Neural cell (in vitro differentiated cells): ENCODE data around the gene VARS1. TPM values are rescaled to one million over a fixed set of nuclear protein-coding genes. Genes with fewer than 3 reads are reported as not detected.

ENCODE experiments used
- H2AFZ ChIP-seq: fragments of 200-600, 300-800 bp; sonication (generic), shearing (Covaris generic); 2 replicates; pipeline ENCODE4 v1.6.0; 2014; ENCODE audit warnings: low read depth, mild to moderate bottlenecking, antibody characterized with exemption, low read length, moderate library complexity
- H3F3A ChIP-seq: fragments of 200-600 bp; shearing (Covaris generic); 2 replicates; pipeline ENCODE4 v1.6.1; 2016; ENCODE audit warnings: mild to moderate bottlenecking, moderate library complexity, mixed read lengths, antibody characterized with exemption, low read length; ENCODE audit not compliant: insufficient read depth, poor library complexity, severe bottlenecking
- H3K27ac ChIP-seq: fragments of 200-600, 300-800 bp; sonication (generic), shearing (Covaris generic); 2 replicates; pipeline ENCODE4 v1.5.1; 2014; ENCODE audit warnings: mild to moderate bottlenecking, low read length, moderate library complexity
- H3K27me3 ChIP-seq: fragments of 300-800, 200-600 bp; sonication (generic), shearing (Covaris generic); 2 replicates; pipeline ENCODE4 v1.6.0; 2014; ENCODE audit warnings: mild to moderate bottlenecking, low read depth, low read length, moderate library complexity; ENCODE audit not compliant: insufficient read depth
- H3K36me3 ChIP-seq: fragments of 300-800, 200-600 bp; sonication (generic), shearing (Covaris generic); 2 replicates; pipeline ENCODE4 v1.5.1; 2014; ENCODE audit warnings: mild to moderate bottlenecking, antibody characterized with exemption, low read length, moderate library complexity; ENCODE audit not compliant: insufficient read depth
- H3K4me2 ChIP-seq: fragments of 300-800, 200-600 bp; sonication (generic), shearing (Covaris generic); 2 replicates; pipeline ENCODE4 v1.6.0; 2014; ENCODE audit warnings: mild to moderate bottlenecking, low read length
- H3K4me3 ChIP-seq: fragments of 300-800, 200-600 bp; sonication (generic), shearing (Covaris generic); 2 replicates; pipeline ENCODE4 v1.5.1; 2014; ENCODE audit warnings: mild to moderate bottlenecking, low read length, moderate library complexity
- H3K79me2 ChIP-seq: fragments of 200-600 bp; shearing (Covaris generic); replicated peaks from 2 replicates; pipeline ENCODE4 v1.6.0; 2014; ENCODE audit warnings: mild to moderate bottlenecking, low read length, moderate library complexity; ENCODE audit not compliant: insufficient read depth
- H3K9ac ChIP-seq: fragments of 300-800, 200-600 bp; sonication (generic), shearing (Covaris generic); 2 replicates; pipeline ENCODE4 v1.6.1; 2016; ENCODE audit warnings: mild to moderate bottlenecking, low read length, mixed read lengths
- H3K9me2 ChIP-seq: fragments of 200-600 bp; shearing (Covaris generic); 2 replicates; pipeline ENCODE4 v1.6.1; 2016; ENCODE audit warnings: mild to moderate bottlenecking, low read length, mixed read lengths; ENCODE audit not compliant: insufficient read depth
- H3K9me3 ChIP-seq: fragments of 200-600, 300-800 bp; sonication (generic), shearing (Covaris generic); 2 replicates; pipeline ENCODE4 v1.6.1; 2016; ENCODE audit warnings: mild to moderate bottlenecking, mixed run types, low read length, moderate library complexity, mixed read lengths
- H4K20me1 ChIP-seq: fragments of 200-600 bp; shearing (Covaris generic); 2 replicates; pipeline ENCODE4 v1.6.1; 2016; ENCODE audit warnings: mild to moderate bottlenecking, mixed run types; ENCODE audit not compliant: insufficient read depth
- CTCF ChIP-seq: fragments of 450-650 bp; IDR thresholded peaks from 2 replicates; pipeline ENCODE4 v1.5.1; 2014; ENCODE audit warnings: antibody characterized with exemption, mild to moderate bottlenecking, moderate library complexity; ENCODE audit not compliant: poor library complexity, severe bottlenecking
- EP300 ChIP-seq: fragments of 450-650 bp; conservative IDR thresholded peaks from 2 replicates; pipeline ENCODE4 v1.6.1; 2014; ENCODE audit warnings: antibody characterized with exemption, mild to moderate bottlenecking, moderate library complexity; ENCODE audit not compliant: poor library complexity, severe bottlenecking
- EZH2 ChIP-seq: fragments of 200-600, 300-800 bp; shearing (Covaris generic), sonication (generic); IDR thresholded peaks from 2 replicates; pipeline ENCODE4 v1.6.1; 2014; ENCODE audit warnings: antibody characterized with exemption, low read length, borderline replicate concordance, mild to moderate bottlenecking; ENCODE audit not compliant: insufficient read depth, poor library complexity, severe bottlenecking
- MXI1 ChIP-seq: fragments of 450-650 bp; conservative IDR thresholded peaks from 2 replicates; pipeline ENCODE4 v1.6.1; 2014; ENCODE audit warnings: antibody characterized with exemption, mild to moderate bottlenecking; ENCODE audit not compliant: poor library complexity, severe bottlenecking
- POLR2AphosphoS5 ChIP-seq: IDR thresholded peaks from 2 replicates; pipeline ENCODE4 v1.6.1; 2012
- RAD21 ChIP-seq: fragments of 450-650 bp; conservative IDR thresholded peaks from 2 replicates; pipeline ENCODE4 v1.6.1; 2014; ENCODE audit warnings: antibody characterized with exemption, mild to moderate bottlenecking, moderate library complexity
- REST ChIP-seq: IDR thresholded peaks from 2 replicates; pipeline ENCODE4 v1.6.1; 2012; ENCODE audit warnings: borderline replicate concordance
- SMC3 ChIP-seq: fragments of 450-650 bp; conservative IDR thresholded peaks from 2 replicates; pipeline ENCODE4 v1.6.1; 2014; ENCODE audit warnings: antibody characterized with exemption, mild to moderate bottlenecking, moderate library complexity; ENCODE audit not compliant: poor library complexity
- TAF1 ChIP-seq: IDR thresholded peaks from 2 replicates; pipeline ENCODE4 v1.6.1; 2012; ENCODE audit warnings: low read depth
- polyA plus RNA-seq: library from polyadenylated mRNA; depleted of rRNA; stranded (reverse); fragments of >200 nt; gene quantifications from 2 replicates; pipeline ENCODE4 v1.2.3, GENCODE V29; 2014

The VARS1 gene
- polyA plus RNA-seq, 1 donor from 2014 or later: 40.9 TPM

- Histone ChIP-seq H3K36me3 (no peaks in the 10 kb centered on the region), H2AFZ (no peak overlapping the region), H3K9me3 (no peaks in the 10 kb centered on the region), H3K27me3 (no peaks in the 10 kb centered on the region), H3F3A (no peaks in the 10 kb centered on the region), H3K79me2 (no peaks in the 10 kb centered on the region), H3K27ac (no peak overlapping the region), H3K4me3 (no peak overlapping the region), H3K9ac (no peak overlapping the region), H3K9me2 (no peaks in the 10 kb centered on the region), H4K20me1 (no peaks in the 10 kb centered on the region), H3K4me2 (no peak overlapping the region)
- TF ChIP-seq EP300 (no peak), MXI1 (no peak), SMC3 (no peak), EZH2 (no peak), CTCF (no peak), TAF1 (no peak), REST (no peak), RAD21 (no peak), POLR2AphosphoS5 (no peak)
Measured at GRCh38 chr6:31770860-31771259, 24.7 kb downstream of the VARS1 start.

- Histone ChIP-seq H3K36me3 (no peaks in the 10 kb centered on the region), H2AFZ (no peak overlapping the region), H3K4me3 (no peak overlapping the region), H3K9me3 (no peaks in the 10 kb centered on the region), H3K9me2 (no peaks in the 10 kb centered on the region), H3K27ac (no peak overlapping the region), H3K79me2 (no peaks in the 10 kb centered on the region), H4K20me1 (no peaks in the 10 kb centered on the region), H3K27me3 (no peaks in the 10 kb centered on the region), H3K4me2 (no peak overlapping the region), H3K9ac (no peak overlapping the region), H3F3A (no peaks in the 10 kb centered on the region)
- no peak for TF ChIP-seq REST
- TF ChIP-seq CTCF: no peak
Measured at GRCh38 chr6:31769684-31770371, 25.7 kb downstream of the VARS1 start.
